ENCODE data around the gene TOMM34.

Gene TOMM34

GRCh38 chr20:44936510-44936909 lies 23.7 kb downstream of the TOMM34 start:
- FAIRE-seq (no peak), DNase-seq (ENCODE audit: insufficient read length, low spot score) (no peak)

- peak; percentile 89 for FAIRE-seq
- no peak for DNase-seq (ENCODE audit: insufficient read length, low spot score)
Observed at GRCh38 chr20:44932916-44933315, 27.3 kb downstream of the TOMM34 start.

GRCh38 chr20:44931911-44932310 lies 28.3 kb downstream of the TOMM34 start:
- FAIRE-seq (peak; percentile 44), DNase-seq (ENCODE audit: insufficient read length, low spot score) (no peak)

GRCh38 chr20:44930517-44931168 lies 29.6 kb downstream of the TOMM34 start:
- FAIRE-seq (peak; percentile 31), DNase-seq (ENCODE audit: insufficient read length, low spot score) (no peak)

GRCh38 chr20:44928595-44928994 lies 31.6 kb downstream of the TOMM34 start:
- no peak for DNase-seq (ENCODE audit: insufficient read length, low spot score)
- no peak for FAIRE-seq

GRCh38 chr20:44924541-44924940 lies 35.7 kb downstream of the TOMM34 start:
- FAIRE-seq (no peak), DNase-seq (ENCODE audit: insufficient read length, low spot score) (no peak)

- DNase-seq (ENCODE audit: insufficient read length, low spot score) (no peak), FAIRE-seq (peak; percentile 69)
Observed at GRCh38 chr20:44921447-44921846, 38.8 kb downstream of the TOMM34 start.

- peak; percentile 23 for FAIRE-seq
Observed at GRCh38 chr20:44918761-44919160, 41.4 kb downstream of the TOMM34 start.

GRCh38 chr20:44918342-44918741 lies 41.9 kb downstream of the TOMM34 start:
- DNase-seq (ENCODE audit: insufficient read length, low spot score): no peak
- FAIRE-seq: no peak

More at GRCh38 chr20:44918761-44919160, 41.4 kb downstream of the TOMM34 start:
- DNase-seq (ENCODE audit: insufficient read length, low spot score): no peak

GRCh38 chr20:44917399-44917798 lies 42.8 kb downstream of the TOMM34 start:
- FAIRE-seq: no peak
- no peak for DNase-seq (ENCODE audit: insufficient read length, low spot score)

- no peak for DNase-seq (ENCODE audit: insufficient read length, low spot score)
- no peak for FAIRE-seq
Observed at GRCh38 chr20:44916586-44916985, 43.6 kb downstream of the TOMM34 start.

GRCh38 chr20:44914924-44915323 lies 45.3 kb downstream of the TOMM34 start:
- FAIRE-seq (no peak), DNase-seq (ENCODE audit: insufficient read length, low spot score) (no peak)

- FAIRE-seq: no peak
- no peak for DNase-seq (ENCODE audit: insufficient read length, low spot score)
Observed at GRCh38 chr20:44912189-44912588, 48.0 kb downstream of the TOMM34 start.

GRCh38 chr20:44911264-44911921 lies 48.8 kb downstream of the TOMM34 start:
- peak; percentile 95 for DNase-seq (ENCODE audit: insufficient read length, low spot score)
- peak; percentile 33 for FAIRE-seq

GRCh38 chr20:44910690-44911262 lies 49.4 kb downstream of the TOMM34 start:
- DNase-seq (ENCODE audit: insufficient read length, low spot score): no peak

GRCh38 chr20:44909872-44910689 lies 50.1 kb downstream of the TOMM34 start, which contains the start of gene PABPC1L:
PABPC1L (plus strand) TSS chr20:44910060; CDS start chr20:44910144, 84 bp downstream.
- peak; percentile 98 for DNase-seq (ENCODE audit: insufficient read length, low spot score)
- FAIRE-seq: peak; percentile 95

More at GRCh38 chr20:44910690-44911262, 49.4 kb downstream of the TOMM34 start:
- peak; percentile 40 for FAIRE-seq

- peak; percentile 28 for FAIRE-seq
- DNase-seq (ENCODE audit: insufficient read length, low spot score): no peak
Observed at GRCh38 chr20:44908987-44909871, 51.0 kb downstream of the TOMM34 start.

- FAIRE-seq: peak; percentile 55
- DNase-seq (ENCODE audit: insufficient read length, low spot score): no peak
Observed at GRCh38 chr20:44904377-44904776, 55.8 kb downstream of the TOMM34 start.

- DNase-seq (ENCODE audit: insufficient read length, low spot score) (no peak), FAIRE-seq (peak; percentile 74)
Observed at GRCh38 chr20:44901974-44902373, 58.2 kb downstream of the TOMM34 start.
